Measurements from ENCODE around the gene LRIG1.

The LRIG1 gene

GRCh38 chr3:66450390-66451022, 50.3 kb downstream of the LRIG1 start:
- peak in 3 of 10 donors; percentile 42 to 78 (median 46) for DNase-seq
- intact Hi-C loops (cut with DNase I), result loop anchor here (5.0 kb wide), 2 partner anchors 33 to 47 kb away; no protein-coding TSS in a partner anchor

DNA sequence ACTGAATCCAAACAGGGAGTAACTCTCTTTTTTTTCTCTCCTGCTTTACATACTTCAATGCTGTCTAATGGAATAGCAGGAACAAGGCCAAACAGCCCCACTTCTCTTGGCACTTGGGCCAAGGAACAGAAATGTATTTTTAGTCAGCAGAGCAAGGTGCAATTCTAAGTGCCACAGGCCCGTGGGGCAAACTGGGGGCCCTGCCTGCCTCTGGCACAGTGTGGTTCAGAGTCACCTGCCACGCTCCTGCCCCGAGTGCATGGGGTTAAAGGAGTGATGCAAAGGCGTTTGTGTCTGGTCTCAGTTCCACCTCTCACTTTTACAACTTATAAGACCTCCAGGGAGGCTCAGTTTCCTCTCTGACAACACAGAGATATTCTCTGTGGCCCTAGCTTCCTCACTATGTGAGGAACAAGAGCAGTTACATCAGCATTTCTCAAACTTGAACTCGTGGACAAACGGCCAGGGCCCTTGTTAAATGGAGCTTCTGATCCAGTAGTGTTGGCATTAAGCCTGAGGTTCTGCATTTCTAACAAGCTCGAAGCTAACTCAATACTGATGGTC, 51.3 kb downstream of the LRIG1 start:
- peak in 1 of 10 donors; percentile 55 for DNase-seq
- intact Hi-C loops (cut with DNase I), result no loop called here

DNA sequence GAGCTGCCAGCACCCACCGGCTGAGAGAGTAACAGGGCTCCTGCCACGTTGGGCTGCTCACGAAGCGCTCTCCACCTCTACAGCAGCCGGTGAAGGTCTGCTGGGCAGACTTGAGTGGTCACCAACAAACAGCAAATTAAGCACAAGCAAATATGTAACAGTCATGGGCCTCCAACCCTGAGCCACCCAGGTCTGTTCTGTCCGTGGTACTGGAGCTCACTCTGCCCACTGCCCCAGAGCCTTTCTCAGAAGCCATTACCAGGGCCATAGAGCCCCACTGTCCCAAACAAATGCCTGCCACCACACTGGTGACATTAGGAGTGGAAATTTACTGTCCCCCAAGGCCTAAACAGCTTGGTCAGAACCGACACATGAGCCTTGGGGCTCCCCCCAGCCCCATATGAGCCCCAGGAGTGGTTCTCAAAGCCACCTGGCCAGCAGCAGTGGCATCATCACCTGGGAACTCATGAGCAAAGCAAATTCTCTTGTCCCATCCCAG, 56.6 kb downstream of the LRIG1 start:
- DNase-seq, result peak in 1 of 10 donors; percentile 49
- intact Hi-C loops (cut with DNase I), result no loop called here

GRCh38 chr3:66443118-66443803, 57.6 kb downstream of the LRIG1 start:
- DNase-seq, result no peak
- intact Hi-C loops (cut with DNase I), result no loop called here

GRCh38 chr3:66442254-66443117, 58.3 kb downstream of the LRIG1 start:
- intact Hi-C loops (cut with DNase I), result no loop called here
- peak in 1 of 10 donors; percentile 87 for DNase-seq

DNA sequence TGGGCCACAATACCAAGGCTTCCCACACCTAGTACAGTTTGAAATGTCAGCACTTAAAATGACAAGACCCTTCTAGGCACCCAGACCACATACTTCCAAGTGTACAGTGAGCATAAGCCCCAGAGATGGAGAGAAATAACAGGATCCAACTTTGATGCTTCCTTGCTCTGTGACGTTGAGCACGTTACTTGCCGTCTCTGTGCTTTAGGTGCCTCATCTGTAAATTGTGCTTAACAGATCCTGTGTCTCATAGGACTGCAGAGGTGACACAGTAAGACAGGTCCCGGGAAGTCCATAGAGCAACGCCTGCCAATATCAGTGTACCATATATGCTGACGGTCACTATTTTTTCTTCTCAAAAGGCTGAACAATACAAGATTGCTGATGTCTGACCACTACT, 59.1 kb downstream of the LRIG1 start:
- intact Hi-C loops (cut with DNase I), result no loop called here
- DNase-seq, result no peak

GRCh38 chr3:66441129-66441528, 59.7 kb downstream of the LRIG1 start:
- no peak for DNase-seq

DNA sequence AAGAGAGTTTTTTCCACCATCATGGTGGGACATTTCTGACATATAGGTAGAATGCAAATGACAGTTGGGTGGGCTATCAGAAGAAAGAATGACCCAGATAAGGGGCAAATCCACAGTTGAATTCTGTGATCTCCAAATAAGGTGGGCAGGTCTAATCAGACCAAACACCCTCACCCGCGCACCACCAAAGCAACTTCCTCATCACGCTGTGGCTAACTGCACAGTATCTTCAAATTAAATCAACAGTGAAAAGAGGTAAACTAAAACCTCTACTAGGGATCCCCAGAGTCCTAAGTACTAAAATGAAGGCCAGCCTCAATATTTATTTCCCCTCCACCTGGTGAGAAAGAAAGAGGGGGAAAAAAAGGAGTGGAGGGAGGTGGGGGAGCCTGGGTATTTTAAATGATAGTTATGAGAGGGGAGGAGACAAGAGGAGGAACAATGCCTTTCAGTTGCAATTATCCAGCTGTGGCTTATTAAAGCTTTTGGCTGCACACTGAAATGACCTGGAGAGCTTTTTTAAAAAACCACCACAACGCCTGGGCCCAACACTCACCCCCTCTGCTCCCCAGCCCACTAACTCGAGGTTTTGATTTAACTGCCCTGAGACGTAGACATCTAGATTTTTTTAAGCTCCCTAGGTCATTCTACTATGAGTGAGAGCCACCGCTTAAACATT, 61.0 kb downstream of the LRIG1 start:
- intact Hi-C loops (cut with DNase I), result no loop called here
- DNase-seq, result no peak

More at GRCh38 chr3:66441129-66441528, 59.7 kb downstream of the LRIG1 start:
- intact Hi-C loops (cut with DNase I), result no loop called here

GRCh38 chr3:66438046-66438445, 62.8 kb downstream of the LRIG1 start:
- no peak for DNase-seq
- intact Hi-C loops (cut with DNase I), result no loop called here

DNA sequence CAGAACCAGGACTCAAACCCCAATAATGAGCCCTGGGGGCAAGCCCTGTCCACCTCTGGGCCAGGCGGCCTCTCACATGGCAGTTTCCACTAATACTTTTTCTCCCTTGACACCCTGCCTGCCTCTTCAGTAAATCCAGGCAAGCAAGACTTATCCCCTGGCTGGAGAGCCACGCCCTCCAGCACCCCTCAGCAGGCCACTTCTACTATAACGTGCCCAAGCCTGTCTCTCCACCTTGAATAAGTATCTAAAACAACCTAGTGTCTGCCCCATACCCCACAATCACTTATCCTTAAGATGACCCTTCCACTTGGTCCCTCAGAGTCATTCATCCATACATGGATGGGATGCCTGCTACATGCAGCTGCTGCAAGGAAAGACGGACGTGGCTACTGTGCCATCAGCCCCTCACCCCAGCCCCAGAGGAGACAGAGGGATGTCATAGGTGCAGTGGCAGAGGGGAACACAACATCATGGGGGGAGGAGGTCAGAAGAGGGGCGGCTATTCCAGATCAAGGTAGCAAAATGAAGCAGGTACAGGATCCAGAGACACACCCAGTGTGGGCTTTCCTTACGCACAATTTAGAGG, 63.4 kb downstream of the LRIG1 start:
- peak in 1 of 10 donors; percentile 48 for DNase-seq
- intact Hi-C loops (cut with DNase I), result no loop called here

GRCh38 chr3:66435989-66436388, 64.8 kb downstream of the LRIG1 start:
- DNase-seq, result peak in 1 of 10 donors; percentile 55
- intact Hi-C loops (cut with DNase I), result no loop called here

DNA sequence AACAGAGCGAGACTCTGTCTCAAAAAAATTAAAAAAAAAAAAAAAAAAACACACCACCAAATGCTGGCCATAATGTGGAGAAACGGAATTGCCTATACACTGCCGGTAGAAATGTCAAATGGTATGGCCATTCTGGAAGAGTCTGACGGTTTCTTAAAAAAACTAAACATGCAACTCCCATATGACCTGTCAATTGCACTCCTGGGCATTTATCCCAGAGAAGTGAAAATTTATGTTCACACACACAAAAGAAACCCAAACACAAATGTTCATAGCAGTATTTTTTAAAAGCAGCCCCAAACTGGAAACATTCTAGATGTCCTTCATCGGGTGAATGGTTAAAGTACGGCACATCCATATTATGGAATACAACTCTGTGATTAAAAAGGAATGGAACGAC, 66.1 kb downstream of the LRIG1 start:
- no peak for DNase-seq
- intact Hi-C loops (cut with DNase I), result no loop called here

DNA sequence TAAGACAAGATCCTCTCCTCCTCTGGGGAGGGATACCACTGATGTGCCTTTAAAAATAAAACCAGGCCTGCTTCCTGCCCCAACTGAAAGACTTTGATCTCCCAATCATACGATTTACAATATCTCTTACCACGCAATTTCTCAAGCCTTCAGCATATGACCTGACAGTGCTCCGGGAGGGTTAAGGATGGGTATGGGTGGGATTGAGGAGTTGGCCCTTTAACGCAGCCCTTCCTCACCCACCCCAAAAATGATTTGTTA, 67.4 kb downstream of the LRIG1 start:
- no peak for DNase-seq
- intact Hi-C loops (cut with DNase I), result no loop called here

DNA sequence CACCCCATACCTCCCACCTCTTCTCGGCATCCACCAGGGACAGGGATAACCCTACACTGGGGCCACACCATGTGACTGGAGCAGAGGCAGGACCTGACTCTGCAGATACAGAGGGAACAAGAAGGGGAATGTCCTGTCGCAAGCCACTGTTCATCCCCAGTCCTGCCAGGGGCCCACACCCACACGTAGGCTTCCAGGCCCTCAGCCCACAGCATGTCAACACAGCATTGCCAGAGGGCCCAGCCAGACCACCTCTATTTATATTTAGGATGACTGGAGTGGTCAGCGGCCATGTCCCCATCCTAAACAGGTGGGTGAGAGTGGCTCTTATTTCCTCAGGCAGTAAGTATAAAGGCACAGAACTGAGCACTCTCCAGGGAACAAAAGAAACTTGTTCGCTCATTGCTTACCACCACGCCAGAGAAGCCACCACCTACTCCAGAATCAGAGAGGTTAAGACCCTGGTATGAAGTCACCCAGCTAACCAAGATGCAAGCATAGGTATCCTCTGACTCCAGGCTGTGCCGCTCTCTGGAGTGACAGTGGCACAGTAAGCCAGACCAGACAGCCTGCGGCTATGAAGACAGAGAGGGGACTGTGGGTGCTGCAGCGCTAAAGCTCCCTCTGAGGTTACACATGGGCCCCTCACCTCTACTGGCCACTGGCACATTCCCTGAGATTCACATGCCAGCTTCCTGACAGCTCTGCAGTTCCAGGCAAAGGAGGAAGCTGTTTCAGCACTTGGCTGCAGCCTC, 67.9 kb downstream of the LRIG1 start:
- intact Hi-C loops (cut with DNase I), result no loop called here
- DNase-seq, result peak in 1 of 10 donors; percentile 71

GRCh38 chr3:66432041-66432766, 68.6 kb downstream of the LRIG1 start:
- peak in 1 of 10 donors; percentile 39 for DNase-seq
- intact Hi-C loops (cut with DNase I), result no loop called here

DNA sequence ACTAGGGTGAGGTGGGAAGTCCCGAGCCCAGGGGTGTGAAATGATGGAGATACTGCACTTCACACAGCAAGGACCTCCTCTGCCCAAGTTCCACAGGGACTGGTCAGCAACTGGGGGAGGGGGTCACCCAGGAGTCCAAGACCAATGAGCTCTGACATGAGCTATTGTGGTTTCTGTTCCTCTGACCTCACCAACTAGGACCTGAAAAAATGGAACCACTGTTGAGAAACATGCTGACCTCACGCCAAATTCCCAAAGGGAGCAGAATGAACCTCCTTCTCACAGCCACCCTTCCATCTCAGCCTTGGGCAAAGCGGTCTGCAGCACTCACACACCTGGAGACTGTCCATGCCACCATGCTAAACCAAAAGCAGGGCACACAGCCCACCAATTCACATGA, 69.3 kb downstream of the LRIG1 start:
- DNase-seq, result no peak
- intact Hi-C loops (cut with DNase I), result no loop called here

DNA sequence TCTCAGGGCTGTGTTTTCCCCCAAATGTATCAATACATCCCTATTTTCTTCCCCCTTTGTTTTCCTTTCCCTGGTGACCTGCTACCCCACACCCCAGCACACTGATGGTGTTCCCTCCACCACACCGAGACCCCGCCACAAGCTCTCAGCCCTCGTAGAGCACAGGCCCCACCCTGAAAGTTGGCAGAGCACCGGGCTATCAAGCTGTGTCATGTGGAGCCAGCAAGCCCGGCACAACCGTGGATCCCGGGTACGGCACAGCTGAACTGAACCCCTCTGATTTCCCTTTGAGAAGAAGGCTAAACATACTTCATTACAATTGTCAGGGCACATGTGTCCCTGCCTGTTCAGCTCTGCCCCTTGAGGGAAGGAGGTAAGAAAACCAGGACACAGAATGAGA, 69.9 kb downstream of the LRIG1 start:
- intact Hi-C loops (cut with DNase I), result no loop called here
- DNase-seq, result peak in 1 of 10 donors; percentile 52

- DNase-seq, result peak in 8 of 10 donors; percentile 43 to 92 (median 62)
- intact Hi-C loops (cut with DNase I), result no loop called here
These were observed 72.1 kb downstream of the LRIG1 start for GRCh38 chr3:66428733-66429132.

Data from posterior cingulate gyrus (tissue), 11 donors.